Endometrial microvascular endothelial cells (primary cell): ENCODE data around the gene TMEM272. TPM values are rescaled to one million over a fixed set of nuclear protein-coding genes. Genes with fewer than 3 reads are reported as not detected.

Source experiments
- in situ Hi-C: cut with HindIII; loops from 2 replicates; pipeline ENCODE4 v1.10.0; 2017; ENCODE audit warnings: low sequenced_read_pairs, low pct_unique_long_range_greater_than_20kb; ENCODE audit errors: inconsistent ontology term
- total RNA-seq: library from RNA; depleted of rRNA; stranded (reverse); fragments of >200 nt; gene quantifications from one replicate; pipeline ENCODE4 v1.2.3, GENCODE V29; 2015; ENCODE audit errors: inconsistent ontology term

The TMEM272 gene
- total RNA-seq, 1 donor from 2014 or later = not detected

GRCh38 chr13:51793570-51794271, 51.3 kb downstream of the TMEM272 start:
- in situ Hi-C loops = no loop called here

- in situ Hi-C loops = no loop called here
Measured at GRCh38 chr13:51786425-51787265, 58.3 kb downstream of the TMEM272 start.

- in situ Hi-C loops = no loop called here
Measured at GRCh38 chr13:51785712-51786424, 59.1 kb downstream of the TMEM272 start.

GRCh38 chr13:51784097-51784496, 60.9 kb downstream of the TMEM272 start:
- in situ Hi-C loops = no loop called here

- in situ Hi-C loops = no loop called here
Measured at GRCh38 chr13:51783428-51784094, 61.4 kb downstream of the TMEM272 start.

- in situ Hi-C loops = no loop called here
Measured at GRCh38 chr13:51782026-51782710, 62.8 kb downstream of the TMEM272 start.

GRCh38 chr13:51781246-51782022, 63.5 kb downstream of the TMEM272 start:
- in situ Hi-C loops = no loop called here

GRCh38 chr13:51780099-51780498, 64.9 kb downstream of the TMEM272 start:
- in situ Hi-C loops = no loop called here

- in situ Hi-C loops = no loop called here
Measured at GRCh38 chr13:51778392-51778791, 66.6 kb downstream of the TMEM272 start.

- in situ Hi-C loops = no loop called here
Measured at GRCh38 chr13:51777921-51778320, 67.1 kb downstream of the TMEM272 start.

GRCh38 chr13:51776179-51776578, 68.8 kb downstream of the TMEM272 start:
- in situ Hi-C loops = no loop called here

GRCh38 chr13:51773515-51773914, 71.5 kb downstream of the TMEM272 start:
- in situ Hi-C loops = no loop called here

GRCh38 chr13:51772781-51773180, 72.2 kb downstream of the TMEM272 start:
- in situ Hi-C loops = no loop called here

GRCh38 chr13:51772105-51772455, 72.9 kb downstream of the TMEM272 start:
- in situ Hi-C loops = no loop called here

GRCh38 chr13:51771418-51772104, 73.4 kb downstream of the TMEM272 start:
- in situ Hi-C loops = no loop called here

GRCh38 chr13:51770681-51771417, 74.1 kb downstream of the TMEM272 start:
- in situ Hi-C loops = no loop called here

GRCh38 chr13:51770160-51770559, 74.8 kb downstream of the TMEM272 start:
- in situ Hi-C loops = no loop called here
